Nephron (organoid): ENCODE measurements around the gene RAB26.
"Not testable (repeated sequence)": the region's sequence is repeated elsewhere in the genome, so short reads cannot be mapped to it uniquely, and the experiment has no call there.

Experiments
- H3K27ac Mint-ChIP-seq, 3 experiments: 2 replicates each; pipeline ENCODE4 v1.8.0; 2020; ENCODE audit warnings: mixed read lengths in 3 of 3, mild to moderate bottlenecking in 2 of 3, moderate library complexity in 1 of 3
- H3K27me3 Mint-ChIP-seq: 2 replicates; pipeline ENCODE4 v1.8.0; 2021; ENCODE audit warnings: low read depth, mild to moderate bottlenecking, moderate library complexity, mixed read lengths
- H3K36me3 Mint-ChIP-seq: 2 replicates; pipeline ENCODE4 v1.8.0; 2020; ENCODE audit warnings: low read depth, mixed read lengths
- H3K4me1 Mint-ChIP-seq: 2 replicates; pipeline ENCODE4 v1.8.0; 2020; ENCODE audit warnings: mixed read lengths
- H3K4me3 Mint-ChIP-seq, 3 experiments: 2 replicates each; pipeline ENCODE4 v1.8.0; 2020; ENCODE audit warnings: mild to moderate bottlenecking in 3 of 3, mixed read lengths in 3 of 3, moderate library complexity in 2 of 3
- H3K9me3 Mint-ChIP-seq: 2 replicates; pipeline ENCODE4 v1.8.0; 2020; ENCODE audit warnings: mixed read lengths
- CTCF ChIP-seq, 3 experiments: fragments of 200-600 bp; sonication (generic); IDR thresholded peaks; one replicate each; pipeline ENCODE4 v1.5.0; 2021; ENCODE audit warnings: antibody characterized with exemption in 3 of 3; ENCODE audit not compliant: unreplicated experiment in 3 of 3

The RAB26 gene

GRCh38 chr16:2110332-2111008 lies 38.0 kb upstream of the RAB26 start:
- not testable (repeated sequence) for H3K4me1 Mint-ChIP-seq, H3K36me3 Mint-ChIP-seq, H3K9me3 Mint-ChIP-seq, H3K27ac Mint-ChIP-seq, H3K4me3 Mint-ChIP-seq, H3K27me3 Mint-ChIP-seq

- H3K9me3 Mint-ChIP-seq, H3K36me3 Mint-ChIP-seq, H3K4me3 Mint-ChIP-seq, H3K27me3 Mint-ChIP-seq, H3K4me1 Mint-ChIP-seq, H3K27ac Mint-ChIP-seq: not testable (repeated sequence)
These were observed 37.4 kb upstream of the RAB26 start for GRCh38 chr16:2111009-2111353.

- H3K27me3 Mint-ChIP-seq, H3K4me3 Mint-ChIP-seq, H3K9me3 Mint-ChIP-seq, H3K27ac Mint-ChIP-seq, H3K36me3 Mint-ChIP-seq, H3K4me1 Mint-ChIP-seq: not testable (repeated sequence)
These were observed 36.8 kb upstream of the RAB26 start for GRCh38 chr16:2111412-2112335.

- H3K27ac Mint-ChIP-seq, H3K4me3 Mint-ChIP-seq, H3K9me3 Mint-ChIP-seq, H3K27me3 Mint-ChIP-seq, H3K36me3 Mint-ChIP-seq, H3K4me1 Mint-ChIP-seq: not testable (repeated sequence)
These were observed 35.8 kb upstream of the RAB26 start for GRCh38 chr16:2112539-2113106.

- not testable (repeated sequence) for H3K9me3 Mint-ChIP-seq, H3K27me3 Mint-ChIP-seq, H3K36me3 Mint-ChIP-seq, H3K4me1 Mint-ChIP-seq, H3K27ac Mint-ChIP-seq, H3K4me3 Mint-ChIP-seq
These were observed 34.2 kb upstream of the RAB26 start for GRCh38 chr16:2114225-2114624.

- not testable (repeated sequence) for H3K4me1 Mint-ChIP-seq, H3K4me3 Mint-ChIP-seq, H3K9me3 Mint-ChIP-seq, H3K36me3 Mint-ChIP-seq, H3K27me3 Mint-ChIP-seq, H3K27ac Mint-ChIP-seq
These were observed 33.4 kb upstream of the RAB26 start for GRCh38 chr16:2114885-2115590.

GRCh38 chr16:2115591-2115973 lies 32.8 kb upstream of the RAB26 start:
- no peaks in the 10 kb centered on the region for H3K36me3 Mint-ChIP-seq
- no peaks in the 10 kb centered on the region for H3K9me3 Mint-ChIP-seq
- H3K27ac Mint-ChIP-seq, result no peak overlapping the region
- H3K27me3 Mint-ChIP-seq, result no peaks in the 10 kb centered on the region
- H3K4me1 Mint-ChIP-seq, result peaks cover 5% of the 10 kb centered on the region
- no peak for TF ChIP-seq CTCF (IDR thresholded peaks at IDR 0.05; ENCODE audit: unreplicated experiment in 3 of 3)
- H3K4me3 Mint-ChIP-seq, result no peak overlapping the region

- H3K4me1 Mint-ChIP-seq, result peaks cover 12% of the 10 kb centered on the region
- not testable (repeated sequence) for H3K9me3 Mint-ChIP-seq, H3K27me3 Mint-ChIP-seq, H3K4me3 Mint-ChIP-seq, H3K27ac Mint-ChIP-seq, H3K36me3 Mint-ChIP-seq
These were observed 32.0 kb upstream of the RAB26 start for GRCh38 chr16:2116428-2116827.

GRCh38 chr16:2117341-2117740 lies 31.1 kb upstream of the RAB26 start:
- H3K9me3 Mint-ChIP-seq, H3K4me3 Mint-ChIP-seq, H3K27me3 Mint-ChIP-seq: not testable (repeated sequence)

GRCh38 chr16:2117960-2118722 lies 30.3 kb upstream of the RAB26 start:
- not testable (repeated sequence) for H3K27ac Mint-ChIP-seq, H3K36me3 Mint-ChIP-seq, H3K4me3 Mint-ChIP-seq, H3K27me3 Mint-ChIP-seq, H3K9me3 Mint-ChIP-seq
- H3K4me1 Mint-ChIP-seq, result peaks cover 14% of the 10 kb centered on the region

More at GRCh38 chr16:2117341-2117740, 31.1 kb upstream of the RAB26 start:
- peaks cover 14% of the 10 kb centered on the region for H3K4me1 Mint-ChIP-seq
- H3K36me3 Mint-ChIP-seq, H3K27ac Mint-ChIP-seq: not testable (repeated sequence)
